Osteoblast (primary cell): ENCODE data around the gene RBX1. TPM values are rescaled to one million over a fixed set of nuclear protein-coding genes. Genes with fewer than 3 reads are reported as not detected.
A peak's percentile ranks its signal among the peaks of the same experiment; 100 is the strongest.

Experiments used
- DNase-seq: peaks from one replicate; pipeline ENCODE4 v3.0.0; 2011; ENCODE audit warnings: low spot score, mixed read lengths; ENCODE audit not compliant: insufficient read length; ENCODE audit errors: missing footprints
- H2AFZ ChIP-seq: 2 replicates; pipeline ENCODE4 v1.6.0; 2011; ENCODE audit warnings: mild to moderate bottlenecking, low read length
- H3K27ac ChIP-seq: 2 replicates; pipeline ENCODE4 v1.5.1; 2011; ENCODE audit warnings: mild to moderate bottlenecking, low read depth, low read length, moderate library complexity
- H3K27me3 ChIP-seq: 2 replicates; pipeline ENCODE4 v1.6.0; 2012; ENCODE audit warnings: mild to moderate bottlenecking, control low read depth, inconsistent platforms, low read length, moderate library complexity; ENCODE audit not compliant: insufficient read depth
- H3K36me3 ChIP-seq: 2 replicates; pipeline ENCODE4 v1.5.1; 2011; ENCODE audit warnings: mild to moderate bottlenecking, low read length, control low read depth, moderate library complexity; ENCODE audit not compliant: insufficient read depth
- H3K4me1 ChIP-seq: 2 replicates; pipeline ENCODE4 v1.5.1; 2011; ENCODE audit warnings: mild to moderate bottlenecking, low read length, control low read depth, moderate library complexity; ENCODE audit not compliant: insufficient read depth
- H3K4me2 ChIP-seq: 2 replicates; pipeline ENCODE4 v1.6.0; 2011; ENCODE audit warnings: mild to moderate bottlenecking, low read length; ENCODE audit not compliant: insufficient read depth
- H3K4me3 ChIP-seq: fragments of 200-600 bp; sonication (generic); 3 replicates; pipeline ENCODE4 v1.5.1; 2012; ENCODE audit warnings: mild to moderate bottlenecking, low read length, inconsistent platforms; ENCODE audit not compliant: insufficient read depth
- H3K79me2 ChIP-seq: 2 replicates; pipeline ENCODE4 v1.6.0; 2012; ENCODE audit warnings: mild to moderate bottlenecking, low read length, control low read depth, inconsistent platforms; ENCODE audit not compliant: insufficient read depth
- H3K9me3 ChIP-seq: 2 replicates; pipeline ENCODE4 v1.5.1; 2011; ENCODE audit warnings: low read depth, low read length, control low read depth
- H4K20me1 ChIP-seq: 2 replicates; pipeline ENCODE4 v1.6.0; 2012; ENCODE audit warnings: mild to moderate bottlenecking, low read length, control low read depth; ENCODE audit not compliant: insufficient read depth
- total RNA-seq: library from RNA; depleted of rRNA; stranded (reverse); fragments of >200 nt; gene quantifications from 2 replicates; pipeline ENCODE4 v1.2.3, GENCODE V29; 2012
- TF ChIP-seq, protein P1 (sequence below): IDR thresholded peaks from 2 replicates; pipeline ENCODE4 v1.5.1; 2011; ENCODE audit warnings: mild to moderate bottlenecking, low read depth, low read length, moderate library complexity; ENCODE audit errors: extremely low read depth

Gene RBX1
- total RNA-seq, 1 donor = 28.2 TPM

DNA sequence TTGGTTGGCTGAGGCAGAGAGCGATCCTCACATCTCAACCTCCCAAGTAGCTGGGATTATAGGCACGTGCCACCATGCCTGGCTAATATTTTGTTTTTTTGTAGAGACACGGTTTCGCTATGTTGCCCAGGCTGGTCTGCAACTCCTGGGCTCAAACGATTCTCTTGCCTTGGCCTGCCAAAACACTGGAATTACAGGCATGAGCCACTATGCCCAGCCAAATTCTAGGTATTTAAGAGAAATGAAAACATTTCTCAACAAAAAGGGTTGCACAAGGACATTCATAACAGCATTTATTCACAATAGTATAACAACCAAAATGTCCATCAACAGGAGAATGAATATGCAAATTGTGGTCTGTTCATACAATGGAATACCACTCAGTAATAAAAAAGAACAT, 31.7 kb upstream of the RBX1 start:
- Histone ChIP-seq H3K79me2 (no peaks in the 10 kb centered on the region), H3K4me2 (no peak overlapping the region), H3K4me3 (no peak overlapping the region), H3K27ac (no peak overlapping the region), H4K20me1 (no peaks in the 10 kb centered on the region), H3K36me3 (peaks cover 48% of the 10 kb centered on the region), H2AFZ (no peak overlapping the region), H3K4me1 (peaks cover 2% of the 10 kb centered on the region), H3K9me3 (no peaks in the 10 kb centered on the region), H3K27me3 (no peaks in the 10 kb centered on the region)
- TF ChIP-seq, protein P1, sequence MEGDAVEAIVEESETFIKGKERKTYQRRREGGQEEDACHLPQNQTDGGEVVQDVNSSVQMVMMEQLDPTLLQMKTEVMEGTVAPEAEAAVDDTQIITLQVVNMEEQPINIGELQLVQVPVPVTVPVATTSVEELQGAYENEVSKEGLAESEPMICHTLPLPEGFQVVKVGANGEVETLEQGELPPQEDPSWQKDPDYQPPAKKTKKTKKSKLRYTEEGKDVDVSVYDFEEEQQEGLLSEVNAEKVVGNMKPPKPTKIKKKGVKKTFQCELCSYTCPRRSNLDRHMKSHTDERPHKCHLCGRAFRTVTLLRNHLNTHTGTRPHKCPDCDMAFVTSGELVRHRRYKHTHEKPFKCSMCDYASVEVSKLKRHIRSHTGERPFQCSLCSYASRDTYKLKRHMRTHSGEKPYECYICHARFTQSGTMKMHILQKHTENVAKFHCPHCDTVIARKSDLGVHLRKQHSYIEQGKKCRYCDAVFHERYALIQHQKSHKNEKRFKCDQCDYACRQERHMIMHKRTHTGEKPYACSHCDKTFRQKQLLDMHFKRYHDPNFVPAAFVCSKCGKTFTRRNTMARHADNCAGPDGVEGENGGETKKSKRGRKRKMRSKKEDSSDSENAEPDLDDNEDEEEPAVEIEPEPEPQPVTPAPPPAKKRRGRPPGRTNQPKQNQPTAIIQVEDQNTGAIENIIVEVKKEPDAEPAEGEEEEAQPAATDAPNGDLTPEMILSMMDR = no peak
- no peak for DNase-seq

DNA sequence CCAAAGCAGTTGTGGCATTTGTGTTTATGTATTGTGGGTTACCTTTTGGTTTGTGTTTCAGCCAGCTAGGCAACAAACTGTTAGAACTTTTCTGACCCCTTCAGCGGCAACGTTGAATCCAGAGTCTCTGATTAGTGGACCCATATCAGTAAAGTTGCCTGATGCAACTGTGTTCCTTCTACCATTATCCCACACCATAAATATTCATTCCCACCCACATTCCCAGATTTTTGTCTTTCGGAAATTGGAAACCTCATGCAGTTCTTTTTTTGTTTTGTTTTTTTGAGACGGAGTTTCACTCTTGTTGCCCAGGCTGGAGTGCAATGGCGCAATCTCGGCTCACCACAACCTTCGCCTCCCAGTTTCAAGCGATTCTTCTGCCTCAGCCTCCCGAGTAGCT, 30.7 kb upstream of the RBX1 start:
- TF ChIP-seq, protein P1 = no peak
- no peak overlapping the region for H3K4me3 ChIP-seq

DNA sequence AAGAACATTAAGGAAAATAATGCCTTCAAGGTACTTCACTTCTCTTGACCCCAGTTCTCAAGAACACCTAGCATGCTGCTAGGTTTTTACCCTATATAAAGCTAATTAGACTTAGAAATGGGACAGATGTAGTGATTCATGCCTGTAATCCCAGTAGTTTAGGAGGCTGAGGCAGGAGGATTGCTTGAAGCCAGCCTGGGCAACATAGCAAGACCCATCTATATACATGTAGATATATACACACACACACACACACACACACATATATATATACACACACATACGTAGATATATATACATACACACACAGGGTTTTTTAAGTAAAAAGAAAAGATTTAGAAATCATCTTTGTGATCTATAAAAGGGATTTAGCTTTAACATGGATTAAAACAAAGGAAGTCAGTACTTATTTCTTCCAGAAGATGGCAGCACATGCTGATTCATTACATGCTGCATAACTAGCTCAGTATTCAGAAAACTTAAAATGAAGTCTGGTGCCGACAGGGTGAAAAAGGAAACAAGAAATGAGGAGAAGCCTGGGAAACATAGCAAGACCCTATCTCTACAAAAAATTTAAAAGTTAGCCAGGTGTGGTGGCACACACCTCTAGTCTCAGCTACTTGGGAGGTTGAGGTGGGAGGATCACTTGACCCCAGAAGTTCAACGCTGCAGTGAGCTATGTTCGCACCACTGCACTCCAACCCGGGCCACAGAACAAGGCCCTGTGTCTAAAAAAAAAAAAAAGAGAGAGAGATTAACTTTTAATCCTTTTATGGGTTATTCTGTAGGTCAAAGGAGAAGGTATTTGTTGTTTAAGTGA, 28.5 kb upstream of the RBX1 start:
- no peak for DNase-seq
- Histone ChIP-seq H3K36me3 (peaks cover 54% of the 10 kb centered on the region), H3K4me2 (peak overlapping the region; percentile 51), H3K27ac (peak overlapping the region; percentile 2), H3K9me3 (no peaks in the 10 kb centered on the region), H3K4me3 (no peak overlapping the region), H3K27me3 (no peaks in the 10 kb centered on the region), H3K4me1 (peaks cover 2% of the 10 kb centered on the region), H2AFZ (peak overlapping the region; percentile 68), H4K20me1 (no peaks in the 10 kb centered on the region), H3K79me2 (no peaks in the 10 kb centered on the region)
- TF ChIP-seq, protein P1 = peak; percentile 60

More for the DNA sequence above, 30.7 kb upstream of the RBX1 start:
- H3K79me2 ChIP-seq = no peaks in the 10 kb centered on the region
- H3K27ac ChIP-seq = peak overlapping the region; percentile 36
- peaks cover 2% of the 10 kb centered on the region for H3K4me1 ChIP-seq
- no peaks in the 10 kb centered on the region for H3K9me3 ChIP-seq
- no peaks in the 10 kb centered on the region for H3K27me3 ChIP-seq
- DNase-seq = no peak
- H4K20me1 ChIP-seq = no peaks in the 10 kb centered on the region
- H3K36me3 ChIP-seq = peaks cover 49% of the 10 kb centered on the region
- no peak overlapping the region for H3K4me2 ChIP-seq
- no peak overlapping the region for H2AFZ ChIP-seq

DNA sequence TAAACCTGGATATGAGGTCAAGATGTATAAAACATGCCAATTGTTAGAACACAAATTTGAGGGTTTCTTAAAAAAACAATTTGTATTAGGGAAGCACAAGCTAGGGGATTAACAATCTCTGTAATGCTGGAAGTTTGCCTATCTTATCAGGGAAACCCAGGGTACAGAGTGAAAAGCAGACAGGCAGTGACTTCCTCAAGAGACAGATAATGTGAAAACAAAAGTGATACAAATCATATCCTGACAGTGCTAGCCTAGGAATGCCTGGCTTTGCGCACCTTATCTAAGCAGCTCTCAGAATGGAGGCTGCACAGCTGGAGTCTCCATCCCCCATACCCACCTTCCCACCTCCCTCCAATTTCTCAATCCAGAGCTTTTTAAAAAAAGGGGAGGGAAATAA, 22.5 kb upstream of the RBX1 start:
- H2AFZ ChIP-seq = no peak overlapping the region
- H3K36me3 ChIP-seq = peaks cover 46% of the 10 kb centered on the region
- no peaks in the 10 kb centered on the region for H3K4me1 ChIP-seq
- H3K9me3 ChIP-seq = no peaks in the 10 kb centered on the region
- H3K4me2 ChIP-seq = no peak overlapping the region
- no peaks in the 10 kb centered on the region for H3K27me3 ChIP-seq
- TF ChIP-seq, protein P1 = no peak
- H4K20me1 ChIP-seq = no peaks in the 10 kb centered on the region
- no peak for DNase-seq
- no peaks in the 10 kb centered on the region for H3K79me2 ChIP-seq
- no peak overlapping the region for H3K4me3 ChIP-seq
- H3K27ac ChIP-seq = no peak overlapping the region
